ENCODE data around the gene GSTA4. TPM values are rescaled to one million over a fixed set of nuclear protein-coding genes. Genes with fewer than 3 reads are reported as not detected.

The GSTA4 gene
- total and polyA plus RNA-seq, 9 donors = 23.0 to 309 (median 35.1) TPM

- Histone ChIP-seq H3K4me1 (ENCODE audit: insufficient read depth) (peaks cover 9% of the 10 kb centered on the region), H3K36me3 (no peaks in the 10 kb centered on the region), H3K4me3 (no peak overlapping the region), H3K27me3 (no peaks in the 10 kb centered on the region), H3K27ac (no peak overlapping the region), H3K9me3 (no peaks in the 10 kb centered on the region)
- 65 to 71% (median 66%) methylated on average over 8 of the region's 8 CpGs for WGBS, 3 donors
- no peak for DNase-seq
- TF ChIP-seq EP300 (IDR thresholded peaks at IDR 0.05) = no peak
- no peak for TF ChIP-seq CTCF (IDR thresholded peaks at IDR 0.05)
- no peak for TF ChIP-seq POLR2A (IDR thresholded peaks at IDR 0.05)
- intact Hi-C loops (cut with DNase I) = no loop called here
Measured at GRCh38 chr6:53035549-53036213, 40.6 kb upstream of the GSTA4 start.

- Histone ChIP-seq H3K36me3 (peaks cover 2% of the 10 kb centered on the region), H3K27ac (peak overlapping the region; percentile 15 to 31), H3K9me3 (no peaks in the 10 kb centered on the region), H3K27me3 (no peaks in the 10 kb centered on the region), H3K4me3 (no peak overlapping the region), H3K4me1 (ENCODE audit: insufficient read depth) (peaks cover 9% of the 10 kb centered on the region)
- intact Hi-C loops (cut with DNase I) = no loop called here
- WGBS, 3 donors = 4 to 9% (median 7%) methylated on average over 4 of the region's 4 CpGs
- peak in 1 of 5 donors; percentile 21 for DNase-seq
- TF ChIP-seq POLR2A (IDR thresholded peaks at IDR 0.05) = no peak
- no peak for TF ChIP-seq EP300 (IDR thresholded peaks at IDR 0.05)
- no peak for TF ChIP-seq CTCF (IDR thresholded peaks at IDR 0.05)
Measured at GRCh38 chr6:53033764-53034163, 38.7 kb upstream of the GSTA4 start.

GRCh38 chr6:53032849-53033248 lies 37.8 kb upstream of the GSTA4 start:
- Histone ChIP-seq H3K27ac (no peak overlapping the region), H3K27me3 (no peaks in the 10 kb centered on the region), H3K36me3 (peaks cover 2% of the 10 kb centered on the region), H3K4me3 (no peak overlapping the region), H3K9me3 (no peaks in the 10 kb centered on the region), H3K4me1 (ENCODE audit: insufficient read depth) (peaks cover 9% of the 10 kb centered on the region)
- TF ChIP-seq CTCF (IDR thresholded peaks at IDR 0.05) (no peak), POLR2A (IDR thresholded peaks at IDR 0.05) (no peak), EP300 (IDR thresholded peaks at IDR 0.05) (no peak)
- DNase-seq = no peak
- intact Hi-C loops (cut with DNase I) = no loop called here
- 33 to 41% (median 35%) methylated on average over 4 of the region's 4 CpGs for WGBS, 3 donors

- no peak for DNase-seq
- WGBS, 3 donors = 95 to 98% (median 96%) methylated on average over 4 of the region's 4 CpGs
- Histone ChIP-seq H3K27me3 (no peaks in the 10 kb centered on the region), H3K9me3 (no peaks in the 10 kb centered on the region), H3K4me3 (no peak overlapping the region), H3K27ac (no peak overlapping the region), H3K36me3 (peaks cover 2% of the 10 kb centered on the region), H3K4me1 (ENCODE audit: insufficient read depth) (peaks cover 9% of the 10 kb centered on the region)
- no peak for TF ChIP-seq POLR2A (IDR thresholded peaks at IDR 0.05)
- no peak for TF ChIP-seq EP300 (IDR thresholded peaks at IDR 0.05)
- TF ChIP-seq CTCF (IDR thresholded peaks at IDR 0.05) = no peak
- intact Hi-C loops (cut with DNase I) = no loop called here
Measured at GRCh38 chr6:53031281-53031680, 36.2 kb upstream of the GSTA4 start.

Data from ovary (tissue), 9 donors.